Activated T-helper 1 cell treated with Interleukin-2 at 50 U/mL for 16 hours (primary cell): ENCODE data around the gene DUSP3.
"Not testable (repeated sequence)": the region's sequence is repeated elsewhere in the genome, so short reads cannot be mapped to it uniquely, and the experiment has no call there.

Experiments used
- DNase-seq: peaks from one replicate; pipeline ENCODE4 v3.0.0-alpha.2; 2020; ENCODE audit warnings: low read depth

DUSP3 gene

DNA sequence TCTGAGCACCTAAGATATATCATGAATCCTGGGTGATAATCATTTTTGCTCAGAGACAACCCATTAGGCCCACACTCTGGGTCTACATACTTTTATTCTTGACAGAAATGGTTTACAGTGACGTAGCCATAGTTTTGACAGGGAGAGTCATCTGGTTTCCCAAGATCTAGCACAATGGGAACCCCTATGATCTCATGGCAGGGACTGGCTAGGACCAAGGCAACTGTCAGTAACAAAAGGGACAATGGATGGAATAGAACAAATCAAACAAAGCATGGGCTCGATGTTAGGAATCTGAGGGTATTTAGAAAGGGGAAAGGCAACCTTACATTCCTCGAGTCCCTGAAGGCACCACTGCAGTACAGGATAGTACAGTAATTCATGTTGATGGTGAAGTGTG, 22.0 kb upstream of the DUSP3 start:
- DNase-seq: no peak

DNA sequence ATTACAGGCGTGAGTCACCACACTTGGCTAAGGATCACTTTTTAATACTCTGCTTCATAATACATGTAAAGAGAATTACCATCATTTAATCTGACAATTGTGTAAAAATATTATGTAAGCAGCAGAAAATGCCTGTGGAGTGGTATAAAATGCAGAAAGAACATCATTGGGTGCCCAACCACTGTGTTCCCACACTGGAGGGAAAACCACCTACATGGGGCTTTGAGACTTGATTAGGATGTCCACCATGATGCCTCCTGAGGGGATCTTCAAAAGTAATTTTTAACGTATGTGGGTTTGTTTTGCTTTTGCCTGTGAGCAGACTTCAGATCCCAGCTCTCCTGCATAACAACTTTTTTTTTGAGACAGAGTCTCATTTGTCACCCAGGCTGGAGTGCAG, 20.3 kb upstream of the DUSP3 start:
- no peak for DNase-seq

DNA sequence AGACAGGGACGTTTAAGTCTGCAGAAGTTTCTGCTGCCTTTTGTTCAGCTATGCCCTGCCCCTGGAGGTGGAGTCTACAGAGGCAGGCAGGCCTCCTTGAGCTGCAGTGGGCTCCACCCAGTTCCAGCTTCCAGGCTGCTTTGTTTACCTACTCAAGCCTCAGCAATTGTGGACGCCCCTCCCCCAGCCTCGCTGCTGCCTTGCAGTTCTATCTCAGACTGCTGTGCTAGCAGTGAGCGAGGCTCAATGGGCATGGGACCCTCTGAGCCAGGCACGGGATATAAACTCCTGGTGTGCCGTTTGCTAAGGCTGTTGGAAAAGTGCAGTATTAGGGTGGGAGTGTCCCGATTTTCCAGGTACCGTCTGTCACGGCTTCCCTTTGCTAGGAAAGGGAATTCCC, 19.2 kb upstream of the DUSP3 start:
- DNase-seq: not testable (repeated sequence)

DNA sequence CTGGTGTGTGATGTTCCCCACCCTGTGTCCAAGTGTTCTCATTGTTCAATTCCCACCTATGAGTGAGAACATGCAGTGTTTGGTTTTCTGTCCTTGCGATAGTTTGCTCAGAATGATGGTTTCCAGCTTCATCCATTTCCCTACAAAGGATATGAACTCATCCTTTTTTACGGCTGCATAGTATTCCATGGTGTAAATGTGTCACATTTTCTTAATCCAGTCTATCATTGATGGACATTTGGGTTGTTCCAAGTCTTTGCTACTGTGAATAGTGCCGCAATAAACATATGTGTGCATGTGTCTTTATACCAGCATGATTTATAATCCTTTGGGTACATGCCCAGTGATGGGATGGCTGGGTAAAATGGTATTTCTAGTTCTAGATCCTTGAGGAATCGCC, 13.9 kb upstream of the DUSP3 start:
- not testable (repeated sequence) for DNase-seq

DNA sequence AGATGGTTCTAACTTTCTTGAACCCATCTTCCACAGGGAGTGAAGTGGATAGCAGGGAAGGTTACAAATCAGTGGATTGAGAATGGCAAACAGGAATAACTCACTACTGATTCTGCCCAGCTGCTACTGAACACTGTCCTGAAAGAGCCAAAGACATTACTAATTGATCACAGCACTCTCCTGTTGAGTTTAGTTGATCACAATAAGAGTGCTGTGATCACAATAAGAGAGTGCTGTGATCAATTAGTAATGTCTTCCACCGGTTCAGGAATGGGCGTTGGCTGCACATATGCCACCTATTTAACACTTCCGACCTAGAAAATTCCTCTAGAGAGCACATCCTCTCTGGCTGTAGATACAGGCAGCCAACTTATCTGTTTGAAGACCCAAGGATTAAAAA, 12.8 kb upstream of the DUSP3 start:
- DNase-seq: no peak

DNA sequence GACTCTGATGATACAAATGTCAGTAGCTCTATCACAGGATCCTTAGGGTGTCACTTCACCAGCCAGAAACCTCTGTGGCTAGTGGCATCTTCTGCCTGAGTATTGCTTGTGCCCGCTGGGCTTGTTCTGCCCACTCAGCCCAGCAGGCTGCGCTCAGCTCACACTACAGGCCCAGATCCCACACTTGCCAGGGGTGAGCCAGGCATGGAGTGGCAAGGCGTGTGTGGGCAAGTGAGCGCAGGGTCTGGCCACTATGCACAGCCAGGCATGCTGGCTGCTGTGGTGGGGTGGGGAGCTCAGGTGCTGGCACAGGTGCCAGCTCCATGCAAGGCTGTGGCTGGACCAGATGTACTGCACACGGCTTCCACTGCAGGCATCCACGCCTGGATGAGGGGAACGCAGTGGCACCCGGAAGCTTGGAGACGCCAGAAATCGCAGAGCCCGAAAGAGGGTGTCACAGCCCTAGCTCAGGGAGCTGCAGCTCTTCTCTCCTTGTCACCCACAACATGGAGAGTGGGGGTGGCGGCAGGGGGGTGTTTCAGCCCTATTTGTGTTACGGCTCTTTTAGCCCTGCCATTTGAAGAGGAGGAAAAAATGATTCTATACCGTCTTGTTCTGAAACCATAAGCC, 11.6 kb upstream of the DUSP3 start:
- no peak for DNase-seq

DNA sequence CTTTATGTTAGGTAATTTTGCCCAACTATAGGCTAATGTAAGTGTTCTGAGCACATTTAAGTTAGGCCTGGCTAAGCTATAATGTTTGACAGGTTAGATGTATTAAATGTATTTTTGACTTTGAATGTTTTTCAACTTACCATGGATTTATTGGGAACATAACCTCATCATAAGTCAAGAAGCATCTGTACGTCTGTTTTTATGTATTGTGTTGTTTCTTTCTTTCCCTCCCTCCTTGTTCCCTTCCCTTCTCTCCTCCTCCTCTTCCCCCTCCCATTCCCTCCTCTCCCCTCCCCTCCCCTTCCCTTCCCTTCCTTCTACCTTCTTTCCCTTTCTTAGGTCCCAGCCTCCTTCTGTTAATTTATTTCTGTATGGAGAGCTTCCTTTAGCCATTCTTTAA, 10.7 kb upstream of the DUSP3 start:
- DNase-seq: no peak

DNA sequence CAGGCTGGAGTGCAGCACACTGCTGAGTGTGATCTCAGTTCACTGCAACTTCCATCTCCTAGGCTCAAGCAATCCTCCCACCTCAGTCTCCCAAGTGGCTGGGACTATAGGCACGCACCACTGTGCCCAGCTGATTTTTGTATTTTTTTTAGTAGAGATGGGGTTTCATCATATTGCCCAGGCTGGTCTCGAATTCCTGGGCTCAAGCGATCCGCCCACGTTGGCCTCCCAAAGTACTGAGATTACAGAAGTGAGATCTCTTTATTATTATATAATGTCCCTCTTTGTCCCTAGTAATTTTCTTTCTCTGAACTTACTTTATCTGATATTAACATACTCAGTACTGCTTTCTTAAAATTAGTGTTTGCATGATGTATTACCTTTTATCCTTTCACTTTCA, 9.8 kb upstream of the DUSP3 start:
- no peak for DNase-seq

DNA sequence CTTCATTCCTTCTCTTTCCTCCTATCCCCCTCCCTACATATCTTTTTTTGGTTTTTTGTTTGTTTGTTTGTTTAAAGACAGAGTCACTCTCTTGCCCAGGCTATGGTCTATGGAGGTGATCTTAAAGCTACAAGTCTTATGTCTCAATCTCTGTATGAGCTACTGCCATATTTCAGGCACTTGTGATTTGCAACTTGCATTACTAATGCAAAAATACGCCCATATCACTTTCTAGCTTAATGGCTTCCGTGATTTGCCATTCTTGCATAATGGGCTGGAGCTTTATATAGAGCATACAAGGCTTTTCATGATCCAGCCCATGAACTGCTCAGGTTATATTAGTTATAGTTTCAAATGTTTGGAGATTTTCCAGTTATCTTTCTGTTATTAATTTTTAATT, 9.0 kb upstream of the DUSP3 start:
- DNase-seq: no peak

DNA sequence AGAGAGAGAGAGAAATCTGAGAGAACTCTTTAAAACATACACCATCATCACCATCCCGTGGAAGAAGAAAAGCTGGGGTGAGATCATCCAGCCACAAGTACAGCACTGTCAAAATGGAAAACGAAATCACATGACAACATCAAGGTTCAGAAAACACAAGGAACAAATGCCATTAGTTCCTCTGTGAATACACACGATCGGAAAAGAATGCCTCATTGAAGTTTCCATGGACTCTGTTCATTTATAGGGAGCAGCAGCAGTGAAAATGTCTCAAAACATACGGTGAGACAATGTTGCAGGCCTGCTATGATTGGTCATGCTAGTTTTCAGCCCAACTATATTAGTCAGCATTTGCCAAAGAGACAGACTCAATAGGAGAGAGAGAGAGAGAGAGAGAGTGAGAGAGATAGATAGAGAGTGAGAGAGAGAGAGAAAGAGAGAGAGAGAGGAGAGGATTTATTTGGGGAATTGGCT, 5.9 kb upstream of the DUSP3 start:
- DNase-seq: no peak

DNA sequence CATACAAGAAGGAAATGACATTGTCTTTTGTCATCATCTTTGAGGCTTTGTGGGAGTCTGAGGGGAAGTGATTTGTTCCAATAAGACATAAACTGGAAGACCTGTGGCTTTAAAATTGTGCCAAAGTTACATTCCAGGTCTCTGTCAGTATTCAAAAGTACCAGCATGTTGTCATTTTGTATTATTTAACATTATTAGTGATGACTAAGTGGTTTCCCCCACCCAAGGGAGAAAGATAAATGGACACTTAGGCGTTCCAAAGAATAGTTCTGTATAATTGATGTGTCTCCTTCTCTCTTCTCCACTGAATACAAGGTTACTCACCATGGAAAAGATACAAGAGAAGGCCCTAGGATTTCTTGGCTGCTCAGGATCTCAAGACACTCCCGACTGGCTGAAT, 5.3 kb upstream of the DUSP3 start:
- DNase-seq: no peak

DNA sequence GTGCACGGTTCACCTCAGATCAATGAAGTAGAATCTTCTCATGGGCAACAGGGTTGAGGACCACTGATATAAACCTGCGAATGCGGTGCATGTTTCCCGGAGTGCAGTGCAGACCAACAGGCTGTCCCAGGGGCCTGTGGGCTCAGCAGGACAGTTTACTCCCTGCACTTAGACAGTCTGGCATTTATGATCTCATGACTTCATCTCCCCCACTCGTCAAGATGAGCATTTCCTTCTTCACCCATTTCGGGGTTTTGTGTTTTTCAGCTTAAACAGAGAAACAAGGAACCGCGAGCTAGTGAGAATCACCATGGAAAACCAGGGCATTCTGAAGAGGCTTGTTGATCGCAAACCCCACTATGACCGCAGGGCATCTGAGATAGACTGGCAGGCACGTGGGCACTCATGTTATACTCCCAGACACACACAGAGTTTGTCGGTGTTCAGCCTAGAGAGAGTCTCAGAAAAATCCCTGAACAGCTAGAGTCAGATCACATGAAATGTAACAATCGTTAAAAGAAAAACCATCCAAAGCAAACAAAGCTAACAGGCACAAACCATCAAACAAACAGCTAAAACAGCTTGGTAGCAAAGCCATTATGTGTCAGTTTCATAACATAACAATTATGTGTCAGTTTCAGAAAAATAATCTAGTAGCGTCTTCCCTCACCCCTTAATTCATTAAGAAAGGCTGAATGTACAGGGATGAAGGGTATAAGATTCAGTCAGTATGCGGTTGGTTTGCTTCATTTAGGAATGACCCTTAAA, 4.3 kb upstream of the DUSP3 start:
- no peak for DNase-seq

DNA sequence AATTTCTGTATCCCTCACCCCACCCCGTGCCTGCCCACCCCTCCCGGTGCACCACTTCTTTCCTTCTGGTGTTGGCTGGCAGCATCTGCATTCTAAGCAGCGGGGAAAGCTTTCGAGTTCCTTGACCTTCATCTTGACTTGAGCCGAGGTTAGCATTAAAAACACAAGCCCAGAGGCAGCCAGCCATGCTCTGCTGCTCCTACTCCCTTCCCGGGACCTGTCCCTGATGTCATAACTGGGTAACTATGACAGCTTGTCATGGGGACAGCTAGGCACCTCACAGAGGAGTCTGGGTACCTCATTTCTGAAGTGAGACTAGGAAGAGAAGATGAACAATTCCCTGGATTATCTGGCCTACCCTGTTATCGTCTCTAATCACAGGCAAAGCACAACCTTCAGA, 1.4 kb upstream of the DUSP3 start, which contains the start of gene CFAP97D1:
CFAP97D1 (plus strand) TSS at position 301 of the 400 bp plus-strand sequence; CDS start at position 329, 28 bp downstream.
- DNase-seq: no peak

DNA sequence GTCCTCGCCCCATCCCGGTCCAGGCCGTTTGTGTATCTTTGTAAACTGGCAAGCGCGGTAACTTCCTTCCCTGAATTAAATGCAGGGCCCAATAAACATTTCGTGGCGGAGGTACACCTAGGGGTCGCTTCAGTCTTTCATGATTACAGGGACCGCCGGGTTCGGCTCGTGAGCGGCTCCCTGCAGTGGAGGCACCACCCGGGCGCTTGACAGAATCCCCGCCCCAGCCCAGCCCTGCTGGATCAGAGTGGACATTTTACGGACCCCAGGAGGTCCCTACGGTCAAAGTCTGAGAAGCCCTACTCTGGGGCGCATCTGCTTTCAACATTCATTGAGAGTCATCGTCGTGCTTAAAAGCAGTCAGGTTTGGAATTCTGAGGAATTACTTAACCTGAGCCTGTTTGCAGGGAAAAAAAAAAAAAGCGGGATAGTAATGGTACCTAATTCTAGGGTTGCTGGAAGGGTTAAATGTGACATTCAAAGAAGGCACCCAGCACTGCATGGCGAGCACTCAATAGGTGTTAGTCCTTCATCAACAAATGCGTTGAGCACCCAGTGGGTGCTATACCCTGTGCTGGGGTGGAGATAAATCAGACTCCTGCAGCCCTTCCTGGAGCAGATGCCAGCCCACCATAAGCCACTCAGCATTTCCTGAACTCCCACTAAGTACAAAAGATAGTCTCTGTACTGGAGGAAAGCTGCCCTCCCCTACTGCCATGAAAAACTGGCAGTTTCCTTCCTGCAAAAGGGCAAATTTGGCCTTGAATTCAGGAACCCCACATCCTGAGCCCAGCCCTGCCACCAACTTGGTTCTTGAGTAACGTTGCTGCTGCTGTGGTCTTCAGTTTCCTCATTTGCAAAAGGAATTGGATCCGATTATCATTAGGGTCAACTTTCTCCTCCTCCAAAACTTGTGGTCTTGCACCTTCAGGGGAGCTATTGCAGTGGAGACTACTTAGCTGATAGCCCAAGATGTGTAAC, 658 bp upstream of the DUSP3 start:
- DNase-seq: no peak

DNA sequence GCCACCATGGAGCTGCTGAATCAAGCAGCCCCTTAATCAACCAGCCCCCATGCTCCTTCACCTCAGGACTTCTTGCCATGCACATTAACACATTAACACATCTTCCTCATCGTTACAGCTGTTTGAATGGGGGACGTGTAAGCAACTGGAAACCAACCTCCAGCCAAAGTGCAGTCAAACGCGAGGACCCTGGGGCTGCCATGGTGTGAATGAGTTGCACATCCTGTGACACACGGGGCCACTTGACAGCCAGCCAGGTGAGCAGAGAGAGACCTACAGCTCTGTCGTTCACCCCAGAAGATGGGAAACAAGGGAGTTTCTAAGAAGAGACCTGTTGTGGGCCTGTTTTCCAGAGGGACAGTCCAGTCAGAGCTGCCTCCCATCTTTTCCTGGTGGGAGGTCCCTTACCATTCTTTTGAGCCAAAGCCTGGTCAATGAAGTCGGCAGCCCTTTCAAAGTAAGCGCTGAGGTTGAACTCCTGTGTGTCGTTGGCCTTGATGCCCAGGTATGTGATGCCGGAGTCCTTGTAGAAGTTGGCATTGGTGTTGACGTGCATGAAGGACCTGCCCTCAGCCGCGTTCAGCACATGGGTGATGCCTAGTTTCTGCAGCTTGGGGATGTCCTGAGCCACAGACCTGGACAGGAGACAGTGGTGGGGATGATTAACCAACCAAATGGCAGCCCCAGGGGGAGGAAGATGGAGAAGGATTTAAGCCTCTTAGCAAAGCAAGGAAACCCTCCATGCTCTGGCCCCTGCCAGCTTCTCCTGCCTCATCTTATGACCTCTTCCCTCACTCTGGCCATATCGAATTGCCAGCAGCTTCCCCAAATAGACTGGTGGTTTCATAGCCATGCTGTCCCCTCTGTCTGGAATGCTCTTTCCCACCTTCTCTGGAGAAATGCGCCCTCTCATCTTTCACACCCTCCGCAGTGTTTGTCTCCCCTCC, 4.2 kb downstream of the DUSP3 start:
- DNase-seq: no peak

DNA sequence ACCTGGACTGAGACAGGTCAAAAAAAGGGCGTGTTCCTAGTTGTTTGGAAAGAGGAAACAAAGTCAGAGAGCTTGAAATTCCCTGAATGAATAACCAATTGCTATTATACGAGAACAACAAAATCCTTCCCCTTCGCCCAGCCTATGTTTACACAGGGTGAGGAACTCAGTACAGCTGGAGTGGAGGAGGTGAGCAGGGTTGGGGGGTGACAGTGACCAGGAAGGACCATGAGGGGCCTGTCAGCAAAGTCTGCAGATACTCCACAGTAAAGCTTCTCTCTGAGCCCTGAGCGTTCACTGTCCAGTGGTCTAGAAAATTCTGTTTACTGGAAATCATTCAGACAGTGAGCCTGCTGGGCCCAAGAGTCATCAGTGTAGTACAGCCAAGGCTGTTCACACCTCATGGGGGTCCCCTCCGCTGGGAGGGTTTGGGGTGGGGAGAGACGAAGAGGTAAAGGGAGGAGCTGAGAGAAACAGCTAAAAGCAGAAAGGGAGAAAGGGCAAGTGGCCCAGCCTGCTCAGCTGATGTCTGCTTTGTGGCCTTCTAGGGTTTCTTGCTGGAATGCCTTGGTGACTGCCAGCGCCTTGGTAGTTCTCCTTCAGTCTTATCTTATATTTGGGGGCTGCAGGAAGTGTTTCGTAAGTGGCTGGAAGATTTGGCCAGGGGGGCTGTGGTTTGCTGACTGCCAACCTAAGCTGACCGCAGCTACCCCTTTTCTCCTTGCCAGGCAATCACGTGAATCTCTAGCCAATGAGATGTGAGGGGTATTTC, 5.7 kb downstream of the DUSP3 start:
- no peak for DNase-seq

DNA sequence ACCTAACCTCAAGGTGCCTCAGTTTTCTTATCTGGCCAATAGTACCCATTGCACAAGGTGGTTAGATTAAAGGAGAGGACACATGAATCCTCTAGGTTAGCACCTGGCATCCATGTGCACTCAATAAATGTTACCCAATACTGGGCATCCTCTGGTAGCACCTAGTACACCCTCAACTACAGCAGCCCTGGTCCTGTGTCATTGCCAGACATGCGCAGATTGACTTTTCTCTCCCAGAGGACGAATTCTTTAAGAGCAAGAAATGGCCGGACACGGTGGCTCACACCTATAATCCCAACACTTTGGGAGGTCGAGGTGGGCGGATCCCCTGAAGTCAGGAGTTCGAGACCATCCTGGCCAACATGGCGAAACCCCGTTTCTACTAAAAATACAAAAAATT, 7.3 kb downstream of the DUSP3 start:
- no peak for DNase-seq

DNA sequence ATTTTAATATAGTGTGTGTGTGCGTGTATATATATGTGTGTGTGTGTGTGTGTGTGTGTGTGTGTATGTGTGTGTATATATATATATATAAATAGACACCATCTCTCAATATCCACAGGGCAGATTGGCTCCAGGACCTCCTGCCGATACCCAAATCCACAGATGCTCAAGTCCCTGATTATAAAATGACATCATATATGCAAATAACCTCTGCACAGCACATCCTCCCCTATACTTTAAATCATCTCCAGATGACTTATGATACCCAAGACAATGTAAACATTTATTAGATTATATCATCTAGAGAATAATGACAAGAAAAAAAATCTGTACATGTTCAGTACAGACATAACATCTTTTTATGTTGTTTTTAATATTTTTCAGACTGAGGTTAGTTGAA, 7.8 kb downstream of the DUSP3 start:
- no peak for DNase-seq

DNA sequence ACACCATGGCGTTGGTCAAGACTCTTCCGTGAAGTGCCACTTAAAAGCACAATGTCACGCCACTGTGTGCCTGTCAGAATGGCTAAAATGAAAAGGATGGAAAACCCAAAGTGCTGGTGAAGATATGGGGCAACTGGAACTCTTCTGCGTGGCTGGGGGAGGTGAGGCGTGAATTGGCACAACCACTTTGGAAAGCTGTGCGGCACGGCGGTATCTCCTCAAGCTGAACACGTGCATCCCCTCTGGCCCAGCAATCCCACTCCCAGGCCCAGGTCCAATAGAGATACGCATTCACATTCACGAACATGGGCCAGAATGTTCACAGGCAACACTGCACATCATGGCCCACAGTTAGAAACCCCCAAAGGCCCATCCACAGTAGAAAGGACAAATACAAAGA, 8.9 kb downstream of the DUSP3 start:
- DNase-seq: no peak

DNA sequence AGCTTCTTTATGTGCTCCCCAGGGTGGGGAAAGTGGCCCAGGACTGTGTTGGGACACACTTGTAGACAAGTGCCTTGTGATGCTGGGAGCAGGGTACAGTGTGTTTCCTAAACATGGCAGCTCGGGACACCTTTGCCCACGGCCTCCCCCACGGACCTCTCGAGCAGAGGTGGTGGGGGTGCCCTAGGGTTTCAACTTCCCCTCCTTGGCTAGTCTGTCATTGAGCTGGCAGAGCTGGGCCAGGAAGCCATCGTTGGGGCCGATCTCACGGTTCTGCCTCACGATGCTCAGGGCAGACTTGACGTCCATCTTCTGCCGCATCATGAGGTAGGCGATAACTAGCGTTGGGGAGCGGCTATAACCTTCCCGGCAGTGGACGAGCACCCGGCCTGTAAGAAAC, 9.4 kb downstream of the DUSP3 start:
- DNase-seq: no peak

DNA sequence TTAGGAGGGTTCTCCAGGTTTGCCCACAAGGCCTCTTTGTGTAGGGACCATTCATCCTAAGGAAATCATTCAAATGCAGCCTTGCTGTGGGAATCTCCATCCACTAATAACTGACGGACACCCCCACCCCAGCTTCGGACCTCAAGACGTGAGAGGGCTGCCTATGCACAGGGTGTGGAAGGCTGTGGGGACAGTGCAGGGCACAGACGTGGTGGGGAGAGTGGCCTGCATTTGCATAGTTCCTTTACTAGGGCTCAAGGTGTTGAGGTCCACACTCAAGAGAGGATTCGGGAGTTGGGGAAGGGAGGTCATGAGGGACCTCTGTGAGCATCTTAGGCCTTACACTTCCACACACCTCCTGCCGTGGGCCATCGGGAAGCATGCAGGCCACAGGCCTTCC, 9.8 kb downstream of the DUSP3 start:
- DNase-seq: no peak
